Epidermal melanocyte (primary cell): ENCODE measurements around the gene LRRC73.
A peak's percentile ranks its signal among the peaks of the same experiment; 100 is the strongest.
"Not testable (repeated sequence)": the region's sequence is repeated elsewhere in the genome, so short reads cannot be mapped to it uniquely, and the experiment has no call there.

Source experiments
- DNase-seq: peaks from one replicate; pipeline ENCODE4 v3.0.0; 2011; ENCODE audit warnings: low spot score; ENCODE audit not compliant: insufficient read length

Gene LRRC73

DNA sequence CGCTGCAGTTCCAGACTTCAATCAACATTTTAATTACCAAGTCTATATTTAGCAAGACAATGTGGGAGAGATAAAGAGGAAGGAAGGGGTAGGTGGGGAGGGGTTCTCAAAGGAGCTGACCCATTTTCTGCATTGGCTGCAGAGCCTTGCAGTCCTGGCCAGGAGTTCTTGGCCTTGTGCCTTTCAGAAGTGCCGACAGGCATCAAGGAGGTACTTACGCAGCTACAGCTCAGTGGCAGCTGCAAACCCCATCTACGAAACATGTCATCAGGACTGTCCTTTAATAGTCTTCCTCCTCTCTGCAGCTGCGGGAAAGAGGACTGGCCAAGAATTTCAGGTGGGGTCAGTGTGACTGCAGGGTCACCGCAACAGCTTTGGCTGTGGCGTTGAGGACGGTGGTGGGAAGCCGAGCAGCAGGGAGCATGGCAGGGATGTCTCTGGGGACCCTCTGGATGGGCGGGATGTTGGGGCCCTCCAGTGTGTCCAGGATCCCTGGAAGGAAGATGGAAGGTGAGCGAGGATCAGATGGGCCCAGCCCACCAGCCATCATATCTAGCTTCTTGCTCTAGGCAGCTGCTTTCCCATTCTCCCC lies 1.8 kb upstream of the LRRC73 start:
- DNase-seq: no peak

- DNase-seq: no peak
Measured at GRCh38 chr6:43510827-43511163, 649 bp upstream of the LRRC73 start.

- DNase-seq: no peak
Measured at GRCh38 chr6:43509142-43509983, 783 bp downstream of the LRRC73 start.

DNA sequence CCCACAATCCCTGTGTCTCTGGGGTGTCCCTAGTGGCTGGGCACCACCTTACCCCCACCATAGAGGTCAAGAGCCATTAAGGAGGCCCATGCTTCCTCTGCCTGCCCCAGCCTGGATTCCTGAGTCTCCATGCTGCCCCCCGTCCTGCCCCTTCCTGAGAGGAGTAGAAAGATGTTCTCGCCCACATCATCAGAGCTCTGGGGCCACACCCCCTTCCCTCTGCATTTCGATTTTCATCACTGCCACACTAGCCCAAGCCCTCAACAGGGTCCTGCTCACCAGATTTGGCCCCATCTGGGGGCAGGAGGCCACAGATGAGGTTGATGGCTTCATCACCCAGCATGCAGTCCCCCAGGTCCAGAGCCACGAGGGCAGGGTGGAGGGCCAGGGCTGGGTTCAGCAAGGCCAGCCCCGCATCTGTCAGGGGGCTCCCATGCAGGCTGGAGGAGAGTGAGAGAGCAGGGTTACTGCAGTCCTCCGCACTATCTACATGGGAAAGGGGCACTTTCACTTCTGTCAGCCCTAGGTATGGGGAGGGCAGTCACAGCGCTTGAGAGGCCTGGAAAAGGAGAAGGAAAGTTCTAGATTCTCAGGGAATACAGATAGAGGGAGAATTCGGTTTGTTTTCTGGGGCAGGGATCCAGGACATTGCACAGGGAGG lies 1.5 kb downstream of the LRRC73 start:
- no peak for DNase-seq

DNA sequence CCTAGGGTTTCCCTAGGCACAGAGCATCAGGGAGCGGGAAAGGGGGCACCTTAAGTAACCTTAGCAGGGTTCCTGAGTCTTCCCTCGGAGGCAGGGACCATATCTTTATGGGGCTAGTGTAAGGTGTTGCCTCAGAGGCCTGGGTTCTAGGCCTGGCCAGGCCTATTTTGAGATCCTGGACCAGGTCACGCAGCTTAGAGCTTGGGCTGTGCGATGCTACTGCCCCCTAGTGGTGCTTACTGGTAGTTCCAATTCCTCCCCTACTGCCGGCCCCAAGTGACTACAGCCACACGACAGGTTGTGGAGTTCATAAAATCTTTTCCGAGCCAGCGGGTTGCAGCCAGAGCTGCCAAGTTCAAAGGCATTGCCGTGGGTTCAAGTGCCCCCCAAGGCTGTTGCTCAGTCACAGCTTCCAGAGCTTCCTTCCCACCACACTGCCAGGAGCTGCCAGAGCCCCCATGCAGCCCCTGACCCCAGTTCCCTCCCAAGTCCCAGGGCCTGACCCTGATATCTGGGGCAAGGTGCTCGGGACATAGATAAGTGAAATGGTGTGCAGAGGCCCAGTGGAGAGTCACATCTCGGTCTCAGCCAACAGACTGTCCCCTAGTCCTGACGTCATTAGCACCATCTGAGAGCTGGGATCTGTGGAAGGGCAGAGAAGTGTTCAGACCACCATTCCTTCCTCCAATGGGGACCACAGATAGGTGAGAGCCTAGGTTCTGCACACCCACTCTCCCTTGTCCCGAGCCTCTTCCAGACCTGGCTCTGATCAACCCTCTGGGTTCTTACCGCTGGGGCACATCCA lies 3.3 kb downstream of the LRRC73 start:
- DNase-seq: peak; percentile 56

DNA sequence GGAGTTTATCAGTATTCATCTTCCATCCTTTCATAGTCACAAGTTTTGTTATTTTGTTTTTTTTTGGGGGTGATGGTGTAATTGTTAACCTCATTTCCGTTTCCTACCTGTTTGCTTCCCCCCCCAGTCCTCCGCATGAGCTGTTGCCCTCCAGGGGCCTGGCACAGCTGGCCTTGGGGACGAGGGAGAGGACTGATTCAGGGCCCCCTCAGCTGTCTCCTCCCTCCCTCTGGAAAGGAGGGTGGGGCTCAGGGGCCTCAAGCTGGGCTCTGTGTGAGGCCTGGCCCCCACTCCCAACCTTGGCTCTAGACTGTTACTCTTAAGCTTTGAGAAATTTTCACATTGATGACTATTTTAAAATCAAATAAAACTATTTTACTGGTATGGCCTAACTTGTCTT lies 4.0 kb downstream of the LRRC73 start:
- DNase-seq: no peak

DNA sequence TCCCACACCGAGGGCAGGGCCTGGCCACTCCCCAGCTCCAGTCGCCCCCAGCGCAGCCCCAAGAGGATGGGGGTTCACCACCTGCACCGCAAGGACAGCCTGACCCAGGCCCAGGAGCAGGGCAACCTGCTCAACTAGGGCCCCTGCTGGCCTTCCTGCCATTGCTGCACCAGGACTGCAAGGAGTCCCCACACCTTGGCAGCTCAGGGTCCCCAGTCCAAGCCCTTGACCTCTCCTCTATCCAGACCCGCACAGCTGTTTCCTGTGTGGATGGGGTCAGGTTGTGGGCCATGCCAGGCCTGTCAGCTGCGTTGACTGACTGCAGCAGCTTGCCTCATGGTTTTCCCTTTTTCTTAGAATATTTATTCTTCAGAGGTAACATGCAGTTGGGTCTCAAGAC lies 4.4 kb downstream of the LRRC73 start:
- DNase-seq: no peak

- DNase-seq: no peak
Measured at GRCh38 chr6:43504756-43505593, 5.2 kb downstream of the LRRC73 start.

DNA sequence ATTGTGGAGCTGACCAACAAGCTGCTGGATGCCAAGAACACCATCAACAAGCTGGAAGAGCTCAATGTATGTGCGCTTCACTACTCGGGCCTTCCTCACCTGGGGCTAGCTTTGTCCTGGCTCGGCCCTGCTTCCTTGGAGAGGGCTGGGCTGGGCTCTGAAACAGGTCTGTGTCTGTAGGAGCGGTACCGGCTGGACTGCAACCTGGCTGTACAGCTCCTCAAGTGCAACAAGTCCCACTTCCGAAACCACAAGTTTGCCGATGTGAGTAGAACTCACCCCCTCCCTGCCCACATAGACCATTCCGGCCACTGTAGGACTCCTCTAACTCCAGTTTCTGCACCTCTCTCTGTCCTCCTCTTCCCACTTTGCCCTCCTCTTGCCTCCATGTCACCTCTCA lies 6.7 kb downstream of the LRRC73 start:
- no peak for DNase-seq

DNA sequence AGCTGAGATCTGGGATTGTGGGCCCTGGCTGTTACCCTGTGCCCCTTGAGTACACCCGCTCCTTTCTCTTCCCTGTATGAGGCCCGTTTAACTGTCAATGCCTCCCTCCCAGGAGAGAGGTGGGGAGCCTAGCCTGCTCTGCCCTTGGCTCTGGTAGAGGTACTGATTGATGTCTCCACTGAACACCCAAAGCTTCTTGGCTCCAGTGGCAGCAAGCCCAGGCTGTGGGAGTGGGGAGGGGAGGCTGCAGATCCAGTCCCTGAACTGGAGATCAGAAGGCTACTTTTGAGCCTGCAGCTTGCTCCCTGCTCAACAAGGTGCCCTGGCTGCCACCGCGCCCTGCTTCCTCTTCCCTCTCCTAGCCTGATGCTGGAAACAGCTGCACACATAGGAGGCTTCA lies 7.5 kb downstream of the LRRC73 start:
- DNase-seq: no peak

- DNase-seq: no peak
Measured at GRCh38 chr6:43500921-43501320, 9.2 kb downstream of the LRRC73 start.

- DNase-seq: no peak
Measured at GRCh38 chr6:43499028-43499815, 10.9 kb downstream of the LRRC73 start.

GRCh38 chr6:43498291-43498690 lies 11.9 kb downstream of the LRRC73 start:
- not testable (repeated sequence) for DNase-seq

- no peak for DNase-seq
Measured at GRCh38 chr6:43497689-43498088, 12.5 kb downstream of the LRRC73 start.

- no peak for DNase-seq
Measured at GRCh38 chr6:43497129-43497396, 13.1 kb downstream of the LRRC73 start.

DNA sequence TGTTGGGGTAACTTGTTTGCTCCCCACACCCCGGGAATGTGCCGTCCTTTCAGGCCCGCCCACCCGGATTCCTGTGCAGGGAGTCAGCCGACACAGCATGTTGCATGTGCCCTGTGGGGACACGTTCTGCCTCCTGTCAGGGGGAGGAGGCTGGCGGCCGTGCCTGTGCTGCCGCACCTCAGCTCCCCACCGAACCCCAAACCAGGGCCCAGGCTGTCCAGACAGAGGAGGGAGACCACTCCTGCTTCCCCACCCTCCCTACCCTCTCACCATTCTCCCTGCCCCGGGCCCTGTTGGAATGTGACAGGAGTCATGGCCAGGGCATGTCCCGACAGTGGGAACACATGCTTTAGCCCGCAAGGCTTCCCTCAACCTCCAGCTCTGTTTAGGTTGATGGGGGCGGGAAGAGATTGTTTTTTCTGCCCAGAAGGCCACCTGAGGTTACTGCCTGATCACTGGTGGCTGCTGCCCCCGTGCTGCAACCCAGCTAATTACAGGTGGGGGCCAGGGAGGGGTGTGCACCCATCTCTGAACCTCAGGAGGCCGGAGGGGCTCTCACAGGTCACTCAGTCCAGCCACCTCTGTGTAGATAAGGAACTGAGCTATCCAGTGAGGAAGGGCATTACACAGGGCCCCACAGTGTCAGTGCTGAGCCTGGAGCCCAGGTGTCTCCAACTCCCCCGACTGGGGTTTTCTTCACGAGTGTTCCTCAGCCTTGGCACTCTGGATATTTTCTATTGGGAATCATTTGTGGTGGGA lies 13.6 kb downstream of the LRRC73 start:
- DNase-seq: no peak

DNA sequence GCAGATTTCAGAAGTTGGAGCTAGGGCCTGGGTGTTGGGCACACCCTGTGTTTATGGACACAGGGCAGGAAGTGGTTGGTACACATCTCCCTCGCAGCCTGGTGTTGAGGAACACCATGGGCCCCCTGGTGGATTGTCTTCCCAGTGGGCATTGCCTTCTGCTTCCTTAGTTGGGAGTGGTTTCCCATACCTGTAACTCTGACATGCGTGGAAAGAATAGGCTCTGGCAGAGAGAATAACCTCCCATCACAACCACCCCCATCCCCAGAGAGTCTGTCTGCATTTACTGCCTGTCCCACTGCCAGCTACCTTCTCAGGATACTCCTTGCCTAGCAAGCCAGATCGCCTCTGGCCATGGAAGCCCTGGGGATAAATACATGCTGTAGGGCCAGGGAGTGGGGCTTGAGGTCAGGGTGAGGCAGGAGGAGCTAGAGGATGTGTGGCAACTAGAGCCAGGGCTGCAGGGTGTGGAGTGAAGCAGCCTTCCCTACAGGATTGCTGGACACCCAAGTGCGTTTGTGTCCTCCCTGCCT lies 14.7 kb downstream of the LRRC73 start:
- DNase-seq: no peak

DNA sequence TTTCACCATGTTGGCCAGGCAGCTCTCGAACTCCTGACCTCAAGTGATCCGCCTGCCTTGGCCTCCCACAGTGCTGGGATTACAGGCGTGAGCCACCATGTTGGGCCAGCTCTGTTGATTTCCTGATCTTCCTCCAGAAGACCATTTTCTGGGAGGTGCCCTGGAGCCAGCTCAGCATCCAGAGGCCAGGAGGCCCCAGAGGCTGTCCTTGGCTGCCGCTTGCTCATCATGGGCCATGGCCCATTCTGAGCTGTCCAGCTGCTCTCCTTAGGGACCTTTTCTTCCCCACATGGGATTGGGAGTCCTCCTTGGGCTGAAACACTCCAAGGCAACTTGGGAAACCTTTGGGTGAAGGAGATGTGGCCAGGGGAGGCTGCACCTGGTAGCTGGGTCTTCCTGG lies 15.4 kb downstream of the LRRC73 start:
- no peak for DNase-seq

DNA sequence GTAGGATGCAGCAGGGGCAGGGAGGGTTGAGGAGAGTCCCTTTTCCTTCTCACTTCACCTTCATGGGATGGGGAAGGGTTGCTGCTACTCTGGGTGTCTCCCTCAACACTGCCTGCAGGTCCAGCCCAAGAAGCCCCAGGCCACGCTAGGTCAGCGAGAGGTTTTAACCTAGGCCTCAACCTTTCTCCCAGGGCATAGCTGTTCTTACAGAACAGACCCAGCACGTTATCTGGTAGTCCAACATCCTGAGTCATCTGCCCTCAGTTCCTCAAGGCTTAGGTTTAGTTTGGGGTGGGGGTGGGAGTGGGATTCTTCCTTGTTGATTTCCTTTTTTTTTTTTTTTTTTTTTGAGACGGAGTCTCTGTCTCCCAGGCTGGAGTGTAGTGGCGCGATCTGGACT lies 15.8 kb downstream of the LRRC73 start:
- DNase-seq: no peak
